HUES6 (cell line): ENCODE results near the gene PSMC1.

ENCODE experiments used
- H3K27ac ChIP-seq: 2 replicates; pipeline ENCODE4 v1.7.0; 2013; ENCODE audit warnings: low read depth, mild to moderate bottlenecking, low read length, inconsistent platforms
- H3K27me3 ChIP-seq: 2 replicates; pipeline ENCODE4 v1.6.1; 2013; ENCODE audit warnings: low read length; ENCODE audit not compliant: control insufficient read depth, insufficient read depth
- H3K36me3 ChIP-seq: 2 replicates; pipeline ENCODE4 v1.6.1; 2013; ENCODE audit warnings: low read length; ENCODE audit not compliant: control insufficient read depth, insufficient read depth
- H3K4me1 ChIP-seq: 2 replicates; pipeline ENCODE4 v1.6.1; 2013; ENCODE audit warnings: low read length; ENCODE audit not compliant: control insufficient read depth, insufficient read depth
- H3K4me3 ChIP-seq: 2 replicates; pipeline ENCODE4 v1.5.1; 2013; ENCODE audit warnings: low read depth, low read length
- H3K9ac ChIP-seq: one replicate; pipeline ENCODE4 v1.6.1; 2013; ENCODE audit warnings: mild to moderate bottlenecking, low read length
- H3K9me3 ChIP-seq: 2 replicates; pipeline ENCODE4 v1.6.1; 2013; ENCODE audit warnings: low read depth, low read length; ENCODE audit not compliant: control insufficient read depth, insufficient read depth

PSMC1 gene

DNA sequence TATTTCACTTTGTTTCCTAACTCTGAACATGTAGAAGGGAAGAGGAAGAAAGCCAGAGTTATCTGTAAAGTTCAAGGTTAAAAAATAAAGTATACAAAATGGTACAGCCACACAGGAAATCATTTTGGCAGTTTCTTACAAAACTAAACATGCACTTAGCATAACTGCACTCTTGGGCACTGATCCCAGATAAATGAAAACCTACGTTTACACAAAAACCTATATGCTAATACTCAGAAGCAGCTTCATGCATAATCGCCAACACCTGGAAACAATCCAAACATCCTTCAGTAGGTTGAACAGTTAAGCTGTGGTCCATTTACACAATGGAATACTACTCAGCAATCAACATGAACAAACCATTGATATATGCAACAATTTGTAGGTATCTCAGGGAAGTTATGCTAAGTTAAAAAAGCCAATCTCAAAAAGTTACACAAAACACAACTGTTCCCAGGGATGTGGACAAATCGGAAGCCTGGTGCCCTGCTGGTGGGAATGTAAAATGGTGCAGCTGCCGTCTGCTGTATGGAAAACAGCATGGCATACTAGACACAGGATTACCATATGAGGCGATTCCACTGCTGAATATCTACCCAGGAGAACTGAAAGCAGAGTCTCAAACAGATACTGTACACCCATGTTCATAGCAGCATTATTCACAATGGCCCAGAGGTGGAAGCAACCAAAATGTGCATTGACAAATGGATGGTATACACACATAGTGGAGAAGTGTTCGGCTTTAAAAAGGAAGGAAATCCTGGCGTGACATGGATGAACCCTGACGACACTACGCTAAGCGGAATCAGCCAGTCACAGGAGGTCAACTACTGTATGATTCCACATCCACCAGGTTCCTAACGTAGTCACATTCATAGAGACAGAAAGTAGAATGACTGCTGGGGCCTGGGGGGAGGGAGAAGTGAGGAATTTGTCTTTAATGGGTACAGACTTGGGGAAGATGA is 37.7 kb downstream of the PSMC1 start:
- Histone ChIP-seq H3K9me3 (no peaks in the 10 kb centered on the region), H3K27ac (no peak overlapping the region), H3K4me1 (peaks cover 11% of the 10 kb centered on the region), H3K27me3 (no peaks in the 10 kb centered on the region), H3K9ac (no peak overlapping the region), H3K36me3 (peaks cover 44% of the 10 kb centered on the region), H3K4me3 (no peak overlapping the region)

DNA sequence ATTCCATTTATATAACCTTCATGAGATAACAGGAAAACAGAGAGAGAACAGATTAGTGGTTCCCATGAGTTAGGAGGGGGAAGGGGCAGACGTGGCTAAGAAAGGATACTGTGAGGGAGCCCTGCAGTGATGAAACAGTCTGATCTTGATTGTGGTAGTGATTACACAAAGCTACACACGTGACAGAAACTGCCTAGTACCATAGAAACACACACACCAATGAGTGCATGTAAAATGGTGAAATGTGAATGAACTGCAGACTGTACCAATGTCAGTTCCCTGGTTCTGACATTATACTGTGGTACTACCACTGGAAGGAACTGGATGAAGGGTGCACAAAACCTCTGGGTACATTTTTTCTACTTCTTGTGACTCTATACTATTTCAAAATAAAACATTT is 38.5 kb downstream of the PSMC1 start:
- H3K4me3 ChIP-seq, result no peak overlapping the region
- H3K36me3 ChIP-seq, result peaks cover 45% of the 10 kb centered on the region
- H3K4me1 ChIP-seq, result peaks cover 11% of the 10 kb centered on the region
- no peak overlapping the region for H3K9ac ChIP-seq
- no peaks in the 10 kb centered on the region for H3K9me3 ChIP-seq
- H3K27me3 ChIP-seq, result no peaks in the 10 kb centered on the region
- H3K27ac ChIP-seq, result no peak overlapping the region

DNA sequence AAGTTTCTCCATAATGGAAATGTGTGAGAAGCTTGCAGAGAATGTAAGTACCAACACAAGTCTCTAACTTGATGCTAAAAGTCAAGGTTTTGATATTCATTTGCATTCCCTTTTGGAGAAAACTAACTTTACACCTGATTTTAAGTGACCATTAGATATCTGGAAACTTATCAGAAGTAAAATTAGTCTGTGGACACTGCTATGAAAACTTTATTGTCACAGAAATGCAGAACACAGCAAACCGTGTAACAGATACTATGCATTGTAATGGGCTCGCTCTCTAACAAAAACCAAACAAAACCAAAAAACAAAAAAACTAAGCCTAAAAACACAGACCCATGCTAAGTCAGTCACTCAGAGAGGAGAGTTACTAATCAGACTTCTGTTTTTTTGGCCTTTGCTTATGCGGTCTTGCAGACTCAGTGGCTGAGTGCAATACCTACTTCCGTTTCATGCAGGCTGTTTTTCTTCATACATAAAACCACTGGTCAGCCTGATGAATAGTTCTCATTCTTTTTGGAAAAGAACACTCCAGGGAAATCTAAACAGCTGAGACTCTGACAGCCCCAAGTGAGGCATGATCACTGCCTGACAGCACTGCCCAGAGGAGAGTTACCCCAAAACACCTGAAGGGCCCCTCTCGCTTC is 39.6 kb downstream of the PSMC1 start:
- no peak overlapping the region for H3K4me3 ChIP-seq
- peaks cover 4% of the 10 kb centered on the region for H3K4me1 ChIP-seq
- no peaks in the 10 kb centered on the region for H3K9me3 ChIP-seq
- no peaks in the 10 kb centered on the region for H3K27me3 ChIP-seq
- H3K36me3 ChIP-seq, result peaks cover 44% of the 10 kb centered on the region
- no peak overlapping the region for H3K27ac ChIP-seq
- no peak overlapping the region for H3K9ac ChIP-seq

DNA sequence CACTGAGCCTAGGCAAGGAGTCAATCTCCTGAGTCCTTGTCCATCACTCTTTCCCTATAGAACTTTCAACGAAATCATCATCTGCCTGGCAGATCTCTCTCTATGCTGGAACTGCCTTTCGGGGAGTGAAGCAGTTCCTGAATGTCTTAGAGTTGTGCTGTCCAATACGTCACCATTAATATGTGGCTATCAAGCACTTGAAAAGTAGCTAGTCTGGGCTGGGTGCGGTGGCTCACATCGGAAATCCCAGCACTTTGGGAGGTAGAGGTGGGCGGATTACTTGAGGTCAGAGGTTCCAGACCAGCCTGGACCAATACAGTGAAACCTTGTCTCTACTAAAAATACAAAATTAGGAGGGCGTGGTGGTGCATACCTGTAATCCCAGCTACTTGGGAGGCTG is 40.3 kb downstream of the PSMC1 start:
- no peak overlapping the region for H3K27ac ChIP-seq
- no peak overlapping the region for H3K9ac ChIP-seq
- H3K27me3 ChIP-seq, result no peaks in the 10 kb centered on the region
- H3K9me3 ChIP-seq, result no peaks in the 10 kb centered on the region
- no peak overlapping the region for H3K4me3 ChIP-seq
- H3K36me3 ChIP-seq, result peaks cover 42% of the 10 kb centered on the region
- H3K4me1 ChIP-seq, result peaks cover 1% of the 10 kb centered on the region; the same call in 1 of the 2 replicates

DNA sequence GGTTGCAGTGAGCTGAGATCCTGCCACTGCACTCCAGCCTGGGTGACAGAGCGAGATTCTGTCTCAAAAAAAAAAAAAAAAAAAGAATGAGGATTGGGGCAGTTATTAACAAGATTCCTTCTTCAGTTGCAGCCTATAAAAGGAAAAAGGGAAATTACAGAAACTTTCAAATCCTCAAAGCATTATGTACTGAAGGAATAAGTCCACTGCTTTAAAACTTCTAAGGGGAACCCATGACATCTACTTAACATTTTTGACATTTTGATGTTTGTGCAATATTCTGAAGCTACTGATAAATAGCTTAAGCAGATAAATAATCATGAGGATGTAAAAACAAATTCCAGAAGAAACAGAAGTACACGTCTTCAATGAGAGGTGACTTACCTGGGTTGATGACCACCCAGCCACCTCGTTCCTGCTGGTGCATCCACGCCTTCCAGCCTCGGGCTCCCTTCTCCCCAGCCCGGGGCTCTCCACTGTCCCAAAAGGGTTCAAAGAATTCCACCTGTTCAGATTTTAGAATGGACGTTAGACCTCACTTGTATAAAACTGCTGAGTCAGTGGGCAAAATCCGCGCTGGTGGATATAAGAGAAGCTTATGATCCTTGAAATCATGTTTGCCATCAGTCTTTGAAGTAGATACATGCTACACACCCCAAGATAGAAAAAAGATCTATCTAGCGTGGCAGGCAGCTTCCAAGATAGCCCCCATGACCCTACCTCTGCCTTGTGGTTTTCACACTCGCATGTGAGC is 41.7 kb downstream of the PSMC1 start:
- Histone ChIP-seq H3K9me3 (no peaks in the 10 kb centered on the region), H3K4me1 (peaks cover 12% of the 10 kb centered on the region), H3K9ac (no peak overlapping the region), H3K36me3 (peaks cover 33% of the 10 kb centered on the region), H3K27ac (no peak overlapping the region), H3K27me3 (no peaks in the 10 kb centered on the region), H3K4me3 (no peak overlapping the region)

DNA sequence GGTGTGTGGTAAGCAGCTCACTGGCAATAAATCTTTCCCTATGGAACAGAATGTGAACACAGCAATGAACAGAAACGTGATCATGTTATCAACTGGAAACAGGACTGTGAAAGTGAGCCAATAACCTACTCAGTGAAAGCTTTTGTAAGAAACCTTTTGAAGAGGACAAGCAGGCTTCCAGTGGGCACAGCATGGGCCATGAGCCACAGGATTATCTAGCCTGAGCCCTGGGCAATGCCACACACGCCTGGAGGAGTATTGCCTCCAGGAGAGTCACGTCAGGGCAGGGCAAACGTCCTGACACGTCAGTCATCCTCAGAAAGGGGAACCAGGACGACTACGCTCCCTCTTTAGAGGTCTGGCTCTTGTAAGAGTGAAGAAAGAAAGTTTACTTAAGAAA is 43.1 kb downstream of the PSMC1 start:
- Histone ChIP-seq H3K36me3 (peaks cover 38% of the 10 kb centered on the region), H3K9ac (no peak overlapping the region), H3K27ac (no peak overlapping the region)

DNA sequence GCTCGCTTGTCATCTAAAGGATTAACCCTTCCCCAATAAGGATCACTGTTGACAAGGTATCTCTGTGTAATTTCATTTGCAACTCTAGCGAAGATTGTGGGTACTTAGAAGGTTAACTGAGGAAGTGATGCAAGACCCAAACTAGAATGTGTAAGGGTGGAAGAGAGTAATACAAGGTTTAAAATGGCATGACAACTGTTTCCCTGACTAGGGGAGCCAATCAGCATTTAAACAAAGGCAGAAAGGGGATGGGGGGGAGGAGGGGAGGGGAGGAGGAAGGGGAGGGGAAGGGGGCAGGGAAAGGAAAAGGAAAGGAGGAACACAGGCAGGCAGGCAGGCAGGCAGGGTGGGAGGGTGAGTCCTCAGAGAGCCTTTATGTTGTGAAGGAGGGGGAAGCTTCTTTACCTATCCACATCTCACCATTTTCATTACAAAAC is 44.3 kb downstream of the PSMC1 start:
- Histone ChIP-seq H3K36me3 (peaks cover 40% of the 10 kb centered on the region), H3K27ac (no peak overlapping the region), H3K9ac (no peak overlapping the region)

More for the DNA sequence above, 43.1 kb downstream of the PSMC1 start:
- Histone ChIP-seq H3K27me3 (no peaks in the 10 kb centered on the region), H3K4me3 (no peak overlapping the region), H3K4me1 (peaks cover 25% of the 10 kb centered on the region), H3K9me3 (no peaks in the 10 kb centered on the region)

DNA sequence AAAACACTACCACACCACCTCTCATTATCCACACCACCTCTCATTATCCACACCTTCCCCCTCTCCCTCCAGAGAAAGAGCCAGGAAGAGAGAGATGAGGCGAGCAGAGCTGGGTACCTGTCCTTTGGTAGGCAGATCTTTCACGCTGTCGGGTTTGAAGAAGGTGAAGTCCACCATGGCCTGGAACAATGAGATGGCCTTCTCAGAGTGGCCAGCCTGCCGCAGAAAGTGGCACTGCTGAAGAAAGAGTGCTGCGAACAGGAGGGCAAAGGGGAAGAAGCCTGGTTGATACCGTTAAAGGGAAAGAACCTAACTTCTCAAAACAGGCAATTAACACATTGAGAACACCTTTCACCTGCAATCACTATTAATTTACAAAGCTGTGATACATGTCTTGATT is 44.8 kb downstream of the PSMC1 start:
- H3K9ac ChIP-seq, result no peak overlapping the region
- no peaks in the 10 kb centered on the region for H3K27me3 ChIP-seq
- no peak overlapping the region for H3K27ac ChIP-seq
- no peaks in the 10 kb centered on the region for H3K9me3 ChIP-seq
- peaks cover 39% of the 10 kb centered on the region for H3K36me3 ChIP-seq
- no peak overlapping the region for H3K4me3 ChIP-seq
- H3K4me1 ChIP-seq, result peaks cover 25% of the 10 kb centered on the region

More for the DNA sequence above, 44.3 kb downstream of the PSMC1 start:
- no peak overlapping the region for H3K4me3 ChIP-seq
- no peaks in the 10 kb centered on the region for H3K9me3 ChIP-seq
- H3K27me3 ChIP-seq, result no peaks in the 10 kb centered on the region
- H3K4me1 ChIP-seq, result peaks cover 25% of the 10 kb centered on the region

DNA sequence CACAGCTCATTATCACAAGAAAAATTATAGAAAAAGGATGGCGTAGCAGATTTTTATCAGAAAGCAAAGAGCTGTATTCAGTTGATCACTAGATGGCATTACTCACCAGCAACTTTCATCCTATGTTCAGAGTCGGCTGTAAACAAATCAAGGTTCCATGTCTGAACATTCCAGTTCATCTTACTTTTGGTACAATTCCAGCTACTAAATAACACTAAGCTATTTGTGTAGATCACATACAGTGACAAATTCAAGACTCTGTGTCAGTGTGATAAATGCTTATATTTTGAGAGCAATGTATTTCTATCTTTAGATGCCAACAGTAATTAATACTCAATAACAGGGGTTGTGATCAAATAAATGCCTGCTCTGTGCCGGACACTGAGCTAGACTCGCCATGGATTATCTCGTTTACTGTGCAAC is 45.3 kb downstream of the PSMC1 start:
- Histone ChIP-seq H3K9me3 (no peaks in the 10 kb centered on the region), H3K36me3 (peaks cover 33% of the 10 kb centered on the region), H3K4me3 (no peak overlapping the region), H3K27me3 (no peaks in the 10 kb centered on the region), H3K4me1 (peaks cover 25% of the 10 kb centered on the region), H3K9ac (no peak overlapping the region), H3K27ac (no peak overlapping the region)

DNA sequence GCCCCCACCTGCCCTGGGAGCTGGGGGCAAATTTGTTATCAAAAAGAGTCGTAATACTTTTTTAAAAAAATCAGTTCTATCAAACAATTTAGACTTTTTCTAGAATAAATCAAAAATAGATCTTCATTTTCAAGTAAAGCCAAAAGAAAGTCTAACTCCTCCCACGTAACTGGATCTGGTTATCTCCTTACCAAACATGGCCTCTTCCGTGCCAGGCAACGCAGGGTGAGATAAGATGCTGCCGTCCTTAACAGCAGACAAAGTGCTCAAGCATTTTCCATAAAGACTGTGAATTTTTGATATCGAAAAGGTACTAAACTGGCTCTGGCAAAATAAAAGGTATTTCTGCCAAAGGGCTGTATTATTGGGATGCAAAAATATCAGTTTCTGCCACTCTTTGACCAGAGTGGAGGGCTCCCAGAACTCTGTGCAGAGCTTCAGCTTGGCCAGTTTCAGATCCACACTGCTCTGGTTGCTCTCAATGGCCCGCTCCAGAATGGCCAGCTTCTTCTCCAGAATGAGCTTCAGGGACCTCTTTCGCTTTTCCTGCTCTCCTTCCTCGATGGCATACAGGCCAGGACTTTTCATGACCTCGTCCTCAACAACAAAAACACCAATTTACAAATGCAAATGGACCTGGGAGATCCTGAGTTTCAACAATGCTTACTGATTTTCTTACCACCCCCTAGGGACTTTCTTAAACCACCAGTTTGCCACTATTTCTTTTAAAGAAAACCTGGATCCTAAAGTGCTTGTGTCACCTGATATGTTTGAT is 46.4 kb downstream of the PSMC1 start:
- H3K4me3 ChIP-seq, result peak overlapping the region; percentile 20
- no peak overlapping the region for H3K9ac ChIP-seq
- H3K36me3 ChIP-seq, result peaks cover 33% of the 10 kb centered on the region
- no peaks in the 10 kb centered on the region for H3K9me3 ChIP-seq
- no peak overlapping the region; the same call in 1 of the 2 replicates for H3K27ac ChIP-seq
- peaks cover 25% of the 10 kb centered on the region for H3K4me1 ChIP-seq
- H3K27me3 ChIP-seq, result no peaks in the 10 kb centered on the region
